AG08395 (cell line): Measurements from ENCODE around the gene KRT24.

Experiments
- DNase-seq: peaks from one replicate; pipeline ENCODE4 v3.0.0; 2012; ENCODE audit warnings: mixed read lengths, low spot score

The KRT24 gene

GRCh38 chr17:40694584-40694983, 9.0 kb downstream of the KRT24 start:
- no peak for DNase-seq

- DNase-seq = no peak
Observed at GRCh38 chr17:40687106-40687505, 16.4 kb downstream of the KRT24 start.

- no peak for DNase-seq
Observed at GRCh38 chr17:40686192-40686591, 17.4 kb downstream of the KRT24 start.

- no peak for DNase-seq
Observed at GRCh38 chr17:40680998-40681397, 22.6 kb downstream of the KRT24 start.

- DNase-seq = no peak
Observed at GRCh38 chr17:40679523-40679907, 24.0 kb downstream of the KRT24 start.

- no peak for DNase-seq
Observed at GRCh38 chr17:40678902-40679522, 24.5 kb downstream of the KRT24 start.

- no peak for DNase-seq
Observed at GRCh38 chr17:40675905-40676304, 27.6 kb downstream of the KRT24 start.

GRCh38 chr17:40672654-40673053, 30.9 kb downstream of the KRT24 start:
- DNase-seq = no peak

GRCh38 chr17:40671282-40671681, 32.3 kb downstream of the KRT24 start:
- no peak for DNase-seq

GRCh38 chr17:40666331-40666730, 37.2 kb downstream of the KRT24 start:
- DNase-seq = no peak

GRCh38 chr17:40664582-40665333, 38.8 kb downstream of the KRT24 start, which contains the start of gene KRT222:
Gene KRT222 (minus strand): TSS chr17:40665177. CDS start chr17:40665099, 78 bp downstream.
- no peak for DNase-seq

- DNase-seq = no peak
Observed at GRCh38 chr17:40663252-40663651, 40.3 kb downstream of the KRT24 start.

- DNase-seq = no peak
Observed at GRCh38 chr17:40659911-40660310, 43.6 kb downstream of the KRT24 start.

GRCh38 chr17:40658396-40658795, 45.2 kb downstream of the KRT24 start:
- no peak for DNase-seq

GRCh38 chr17:40651939-40652338, 51.6 kb downstream of the KRT24 start:
- no peak for DNase-seq

GRCh38 chr17:40648384-40648968, 55.1 kb downstream of the KRT24 start:
- no peak for DNase-seq
